Measurements from ENCODE around the gene KNG1.

The KNG1 gene

GRCh38 chr3:186717039-186717457 lies at the start of gene KNG1:
Gene KNG1 (plus strand): TSS chr3:186717359. CDS start chr3:186717543, 184 bp downstream.
- H3K4me3 ChIP-seq (ENCODE audit: low read length), result no peak within 1 kb of the TSS
- TF ChIP-seq CTCF (conservative IDR thresholded peaks at IDR 0.05; ENCODE audit: low read length), result no peak
- no peak for DNase-seq (ENCODE audit: low read depth)

GRCh38 chr3:186668426-186668825 lies 48.7 kb upstream of the KNG1 start:
- TF ChIP-seq CTCF (conservative IDR thresholded peaks at IDR 0.05; ENCODE audit: low read length), result no peak
- H3K4me3 ChIP-seq (ENCODE audit: low read length), result no peak overlapping the region
- DNase-seq (ENCODE audit: low read depth), result no peak

- no peak for DNase-seq (ENCODE audit: low read depth)
- TF ChIP-seq CTCF (conservative IDR thresholded peaks at IDR 0.05; ENCODE audit: low read length), result no peak
- no peak overlapping the region for H3K4me3 ChIP-seq (ENCODE audit: low read length)
Measured at GRCh38 chr3:186669378-186670084, 47.6 kb upstream of the KNG1 start.

- no peak overlapping the region for H3K4me3 ChIP-seq (ENCODE audit: low read length)
- no peak for DNase-seq (ENCODE audit: low read depth)
- TF ChIP-seq CTCF (conservative IDR thresholded peaks at IDR 0.05; ENCODE audit: low read length), result no peak
Measured at GRCh38 chr3:186670155-186670554, 47.0 kb upstream of the KNG1 start.

GRCh38 chr3:186671051-186671450 lies 46.1 kb upstream of the KNG1 start:
- no peak for TF ChIP-seq CTCF (conservative IDR thresholded peaks at IDR 0.05; ENCODE audit: low read length)
- DNase-seq (ENCODE audit: low read depth), result no peak
- no peak overlapping the region for H3K4me3 ChIP-seq (ENCODE audit: low read length)

- DNase-seq (ENCODE audit: low read depth), result no peak
Measured at GRCh38 chr3:186678604-186679003, 38.6 kb upstream of the KNG1 start.

More at GRCh38 chr3:186678604-186679003, 38.6 kb upstream of the KNG1 start:
- no peak overlapping the region for H3K4me3 ChIP-seq (ENCODE audit: low read length)
- TF ChIP-seq CTCF (conservative IDR thresholded peaks at IDR 0.05; ENCODE audit: low read length), result no peak

Data from AG10803 (cell line).